ENCODE data around the gene ITPR2.
"Not testable (repeated sequence)": the region's sequence is repeated elsewhere in the genome, so short reads cannot be mapped to it uniquely, and the experiment has no call there.

ITPR2 gene

GRCh38 chr12:26551385-26551784 lies 281.6 kb downstream of the ITPR2 start:
- no peak for DNase-seq

DNA sequence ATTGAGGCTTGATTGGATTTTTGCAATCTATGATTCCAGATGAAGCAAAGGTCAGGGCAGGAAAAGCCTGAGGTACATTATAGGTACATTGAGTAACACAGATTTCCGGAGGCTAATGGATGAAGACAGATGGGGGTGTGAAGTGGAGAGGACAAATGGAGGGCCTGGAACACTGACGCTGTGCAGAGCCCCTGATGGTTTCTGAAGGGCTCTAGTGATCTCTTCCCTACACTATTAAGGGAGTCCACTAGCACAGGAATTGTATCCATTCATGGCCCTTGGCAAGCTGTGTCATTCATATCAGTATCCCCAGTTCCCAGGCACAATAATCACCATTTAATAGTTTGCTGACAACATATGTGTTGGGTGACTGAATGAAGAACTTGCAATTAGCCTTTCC lies 284.8 kb downstream of the ITPR2 start:
- DNase-seq, result no peak

- DNase-seq, result no peak
Observed at GRCh38 chr12:26546535-26547314, 286.3 kb downstream of the ITPR2 start.

DNA sequence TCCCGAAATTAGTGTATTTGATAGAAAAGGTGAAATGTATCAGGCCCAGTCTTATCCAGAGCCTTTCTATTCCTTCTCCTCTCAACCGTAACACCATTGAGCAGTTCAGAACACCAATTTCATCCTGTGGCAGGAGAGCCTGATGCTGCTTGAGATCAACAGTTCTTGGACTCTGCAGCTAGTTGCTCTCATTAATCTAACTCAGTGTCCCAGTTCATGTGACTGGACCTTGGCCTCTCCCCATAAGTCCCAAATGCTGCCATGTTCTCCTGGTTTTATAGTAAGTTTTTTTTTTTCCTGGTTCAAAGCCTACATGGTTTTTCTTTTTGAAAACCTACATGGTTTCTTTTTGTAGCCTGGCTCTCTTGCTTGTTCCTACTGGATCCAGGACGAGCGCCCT lies 293.9 kb downstream of the ITPR2 start:
- no peak for DNase-seq

GRCh38 chr12:26537651-26538050 lies 295.3 kb downstream of the ITPR2 start:
- no peak for DNase-seq

GRCh38 chr12:26537126-26537525 lies 295.9 kb downstream of the ITPR2 start:
- no peak for DNase-seq

GRCh38 chr12:26535826-26536225 lies 297.2 kb downstream of the ITPR2 start:
- no peak for DNase-seq

- DNase-seq, result no peak
Observed at GRCh38 chr12:26534071-26534470, 298.9 kb downstream of the ITPR2 start.

- no peak for DNase-seq
Observed at GRCh38 chr12:26533211-26533610, 299.8 kb downstream of the ITPR2 start.

- DNase-seq, result no peak
Observed at GRCh38 chr12:26530461-26530860, 302.5 kb downstream of the ITPR2 start.

DNA sequence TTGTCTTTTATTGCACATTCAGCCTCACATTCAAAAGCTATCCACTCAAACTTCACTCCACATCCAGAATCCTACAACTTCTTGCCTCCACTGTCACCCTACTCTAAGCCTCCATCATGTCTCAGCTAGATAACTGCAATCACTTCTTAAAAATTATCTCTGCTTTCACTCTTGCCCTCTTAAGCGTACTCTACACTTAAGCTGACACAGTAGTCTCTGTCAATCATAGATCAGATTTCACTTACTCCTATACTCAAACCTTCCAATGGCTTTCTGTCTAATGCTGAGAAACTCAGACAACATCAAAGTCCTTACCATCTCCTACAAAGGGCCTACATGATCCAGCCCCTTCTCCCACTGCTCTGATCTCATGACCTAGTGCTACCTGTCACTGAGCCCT lies 304.1 kb downstream of the ITPR2 start:
- DNase-seq, result no peak

- DNase-seq, result no peak
Observed at GRCh38 chr12:26527682-26528081, 305.3 kb downstream of the ITPR2 start.

DNA sequence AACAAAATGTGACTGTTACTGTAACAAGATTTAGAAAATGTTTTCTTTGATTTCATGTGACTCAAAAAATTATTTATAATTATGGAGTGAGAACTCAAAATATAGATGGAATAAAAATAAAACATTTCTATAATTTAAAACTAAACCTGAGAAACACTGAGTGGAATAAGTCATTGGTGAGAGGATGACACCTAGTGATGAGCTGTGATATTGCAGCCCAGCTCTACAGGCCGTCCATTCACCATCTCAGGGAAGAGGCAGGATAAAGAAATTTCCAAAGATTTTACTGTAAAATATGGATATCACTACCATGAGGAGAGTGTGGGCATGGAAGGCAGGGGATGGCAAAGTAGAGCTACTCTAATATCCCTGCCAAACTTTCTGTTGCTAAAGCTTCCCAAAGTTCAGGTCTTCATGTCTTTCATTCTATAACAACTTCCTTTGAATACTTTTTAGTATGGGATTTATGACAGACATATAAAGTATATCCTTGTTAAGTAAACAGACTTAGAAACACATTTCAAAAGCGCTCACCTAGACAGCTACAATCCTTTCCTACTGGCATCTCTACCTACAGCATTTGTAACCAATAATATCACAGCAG lies 308.0 kb downstream of the ITPR2 start:
- DNase-seq, result no peak

GRCh38 chr12:26523708-26524150 lies 309.3 kb downstream of the ITPR2 start:
- DNase-seq, result no peak

- DNase-seq, result no peak
Observed at GRCh38 chr12:26520869-26521268, 312.1 kb downstream of the ITPR2 start.

DNA sequence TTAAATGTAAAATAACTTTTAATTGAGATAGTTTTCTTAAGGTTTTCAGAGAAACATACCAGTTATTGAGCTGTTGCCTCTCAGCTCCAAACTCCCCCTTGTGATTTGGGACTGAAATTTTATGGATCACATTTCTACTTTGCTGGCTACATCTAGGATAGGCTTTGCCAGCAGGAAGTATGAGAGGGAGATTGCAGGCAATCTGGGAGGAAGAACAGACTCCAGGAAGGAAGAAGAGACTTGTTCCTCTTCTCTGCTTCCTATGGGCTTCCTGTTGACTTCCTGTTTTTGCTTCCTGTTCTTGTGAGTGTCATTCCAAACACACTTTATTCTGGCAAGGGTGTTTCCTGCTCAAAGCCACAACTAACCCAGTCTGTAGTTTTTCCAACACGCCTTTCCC lies 312.9 kb downstream of the ITPR2 start:
- no peak for DNase-seq

- no peak for DNase-seq
Observed at GRCh38 chr12:26519462-26519861, 313.5 kb downstream of the ITPR2 start.

DNA sequence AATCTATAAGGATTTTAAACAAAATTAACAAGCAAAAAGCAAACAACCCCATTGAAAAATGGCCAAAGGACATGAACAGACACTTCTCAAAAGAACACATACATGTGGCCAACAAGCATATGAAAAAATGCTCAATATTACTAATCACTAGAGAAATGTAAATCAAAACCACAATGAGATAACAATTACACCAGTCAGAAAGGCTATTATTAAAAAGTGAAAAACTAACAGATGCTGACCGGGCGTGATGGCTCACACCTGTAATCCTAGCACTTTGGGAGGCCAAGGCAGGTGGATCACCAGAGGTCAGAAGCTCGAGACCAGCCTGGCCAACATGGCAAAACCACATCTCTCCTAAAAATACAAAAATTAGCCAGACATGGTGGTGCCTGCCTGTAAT lies 315.7 kb downstream of the ITPR2 start:
- DNase-seq, result not testable (repeated sequence)

GRCh38 chr12:26514364-26514763 lies 318.6 kb downstream of the ITPR2 start:
- DNase-seq, result no peak

DNA sequence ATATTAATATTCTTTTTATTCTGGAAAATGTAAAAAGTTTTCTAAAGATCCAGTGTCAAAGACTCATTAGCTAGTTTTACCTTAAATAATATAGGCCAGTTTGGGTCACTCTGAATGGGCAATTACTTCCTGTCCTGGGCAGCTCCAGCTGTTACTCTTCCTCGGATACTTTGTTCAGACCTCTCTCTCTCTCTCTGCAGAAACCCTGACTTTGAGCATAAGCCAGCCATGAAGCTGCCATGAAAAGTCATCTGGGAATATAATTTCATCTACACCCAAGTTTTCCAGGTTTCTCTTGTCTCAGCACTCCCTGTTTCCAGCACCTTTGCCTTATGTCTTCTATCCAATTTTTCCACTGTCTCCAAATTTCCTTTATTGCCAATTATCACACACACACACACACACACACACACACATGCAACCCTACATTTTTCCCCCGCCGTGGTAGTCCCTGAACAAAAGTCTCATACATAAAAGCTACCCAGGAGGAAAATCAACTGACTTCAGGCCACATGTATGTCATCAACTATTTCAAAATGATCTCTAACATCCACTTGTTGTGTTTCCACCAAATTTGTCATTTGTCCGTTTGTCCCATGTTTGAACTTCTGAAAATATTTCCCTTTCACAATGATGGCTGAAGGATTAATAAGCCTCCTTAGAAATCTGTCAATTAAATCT lies 319.5 kb downstream of the ITPR2 start:
- DNase-seq, result no peak

DNA sequence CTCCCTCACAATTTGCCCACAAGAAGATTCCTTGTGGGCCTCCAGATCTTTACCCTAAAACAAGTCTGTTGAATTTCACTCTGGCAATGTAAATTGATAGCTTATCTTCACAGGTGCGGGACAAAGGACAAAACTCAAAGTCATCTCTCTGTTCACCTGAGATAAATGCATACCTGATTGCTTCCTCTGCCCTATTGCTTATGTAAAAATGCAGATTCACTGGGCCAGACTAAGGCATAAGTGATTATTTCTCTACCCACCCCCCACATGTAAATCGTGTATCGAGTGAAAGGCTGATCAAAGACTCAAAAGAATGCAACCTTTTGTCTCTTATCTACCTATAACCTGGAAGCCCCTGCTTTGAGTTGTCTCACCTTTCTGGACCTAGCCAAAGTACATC lies 320.8 kb downstream of the ITPR2 start:
- DNase-seq, result no peak

DNA sequence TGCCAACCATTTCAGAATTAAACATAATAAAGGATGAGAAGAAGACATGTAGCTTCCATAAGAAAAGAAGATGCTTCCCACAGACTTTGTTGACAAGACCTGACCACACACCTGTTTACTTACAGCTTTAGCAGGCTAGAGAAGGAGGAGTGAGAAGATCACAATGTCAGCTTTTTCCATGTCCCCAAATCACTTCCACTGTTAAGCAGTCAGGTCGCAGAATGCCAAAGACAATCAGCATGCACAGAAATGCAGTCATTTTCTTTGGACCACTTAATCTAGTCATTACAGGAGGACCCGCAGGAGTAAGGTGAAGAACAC lies 322.7 kb downstream of the ITPR2 start:
- DNase-seq, result no peak

DNA sequence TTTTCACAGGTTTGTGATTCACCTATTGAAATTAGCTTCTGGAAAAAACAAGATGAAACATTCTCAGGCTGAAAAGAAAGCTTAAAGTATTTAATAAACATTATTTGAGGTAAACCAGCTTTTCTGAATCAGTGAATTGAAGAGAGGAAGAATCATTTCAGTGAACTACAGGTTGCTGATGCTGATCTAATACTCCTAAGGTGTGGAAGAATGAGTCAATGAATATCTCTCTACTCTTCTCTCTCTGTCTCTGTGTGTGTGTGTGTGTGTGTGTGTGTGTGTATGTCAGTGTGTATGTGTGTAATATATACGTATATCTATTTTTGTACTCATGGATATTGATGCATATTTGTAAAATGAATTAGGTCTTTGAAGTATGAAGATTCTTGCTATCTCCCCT lies 325.4 kb downstream of the ITPR2 start:
- no peak for DNase-seq

GRCh38 chr12:26499979-26500640 lies 332.9 kb downstream of the ITPR2 start:
- no peak for DNase-seq

Measured in NCI-H2227 treated with DMSO at 0.1 percent for 48 hours (cell line).